Fibroblast of lung (primary cell): ENCODE measurements around the gene ZFP36L1.

Experiments
- EZH2 ChIP-seq: IDR thresholded peaks from 2 replicates; pipeline ENCODE4 v1.5.1; 2012; ENCODE audit warnings: low read length, control low read depth, mild to moderate bottlenecking; ENCODE audit errors: missing control alignments
- TF ChIP-seq, protein P1 (sequence below), 2 donors: IDR thresholded peaks in 1 of 2; conservative IDR thresholded peaks in 1 of 2; 1 replicate in 1 of 2; 2 replicates in 1 of 2; pipeline ENCODE4 v1.5.1; 2011 to 2012; ENCODE audit warnings: low read length in 2 of 2, control low read depth in 1 of 2, inconsistent platforms in 1 of 2, low read depth in 1 of 2, mild to moderate bottlenecking in 1 of 2

- TF ChIP-seq, protein P1, sequence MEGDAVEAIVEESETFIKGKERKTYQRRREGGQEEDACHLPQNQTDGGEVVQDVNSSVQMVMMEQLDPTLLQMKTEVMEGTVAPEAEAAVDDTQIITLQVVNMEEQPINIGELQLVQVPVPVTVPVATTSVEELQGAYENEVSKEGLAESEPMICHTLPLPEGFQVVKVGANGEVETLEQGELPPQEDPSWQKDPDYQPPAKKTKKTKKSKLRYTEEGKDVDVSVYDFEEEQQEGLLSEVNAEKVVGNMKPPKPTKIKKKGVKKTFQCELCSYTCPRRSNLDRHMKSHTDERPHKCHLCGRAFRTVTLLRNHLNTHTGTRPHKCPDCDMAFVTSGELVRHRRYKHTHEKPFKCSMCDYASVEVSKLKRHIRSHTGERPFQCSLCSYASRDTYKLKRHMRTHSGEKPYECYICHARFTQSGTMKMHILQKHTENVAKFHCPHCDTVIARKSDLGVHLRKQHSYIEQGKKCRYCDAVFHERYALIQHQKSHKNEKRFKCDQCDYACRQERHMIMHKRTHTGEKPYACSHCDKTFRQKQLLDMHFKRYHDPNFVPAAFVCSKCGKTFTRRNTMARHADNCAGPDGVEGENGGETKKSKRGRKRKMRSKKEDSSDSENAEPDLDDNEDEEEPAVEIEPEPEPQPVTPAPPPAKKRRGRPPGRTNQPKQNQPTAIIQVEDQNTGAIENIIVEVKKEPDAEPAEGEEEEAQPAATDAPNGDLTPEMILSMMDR (conservative IDR thresholded peaks at IDR 0.05 in 1 of 2, IDR thresholded peaks at IDR 0.05 in 1 of 2; ENCODE audit: low read depth in 1 of 2, low read length in 2 of 2): no peak
- TF ChIP-seq EZH2: no peak
These were observed 25.6 kb downstream of the ZFP36L1 start for GRCh38 chr14:68767248-68767645.
